Neural progenitor cell (in vitro differentiated cells): ENCODE measurements around the gene PLPP6.

ENCODE experiments used
- CTCF ChIP-seq: fragments of 200-600 bp; sonication (generic); IDR thresholded peaks from 2 replicates; pipeline ENCODE4 v1.5.1; 2017; ENCODE audit warnings: antibody characterized with exemption, mild to moderate bottlenecking
- EZH2 ChIP-seq: fragments of 200-600 bp; sonication (generic); IDR thresholded peaks from 2 replicates; pipeline ENCODE4 v1.6.1; 2017; ENCODE audit warnings: antibody characterized with exemption, mild to moderate bottlenecking, moderate library complexity

- no peak for TF ChIP-seq CTCF
- no peak for TF ChIP-seq EZH2
Observed at GRCh38 chr9:4674783-4675182, 12.7 kb downstream of the PLPP6 start.
